ENCODE data around the gene AGR3. TPM values are rescaled to one million over a fixed set of nuclear protein-coding genes. Genes with fewer than 3 reads are reported as not detected.
A peak's percentile ranks its signal among the peaks of the same experiment; 100 is the strongest.

The AGR3 gene
- total RNA-seq, 1 experiment from 2014 or later: not detected

- Histone ChIP-seq H3K4me1 (ENCODE audit: control insufficient read depth in 1 of 2, insufficient read depth in 2 of 2, low read length in 2 of 2) (peaks cover 0 to 22% of the 10 kb centered on the region in 2 experiments; a peak in 2 of 4 replicates), H3K9me2 (ENCODE audit: insufficient read depth) (no peaks in the 10 kb centered on the region; the same call in 1 of the 2 replicates), H2AFZ (ENCODE audit: low read depth, low read length, poor library complexity, severe bottlenecking) (no peak overlapping the region), H3K4me2 (ENCODE audit: low read length) (0 out of 2 replicates have a peak overlapping the region, but pooled peaks have one; percentile 3), H3K79me2 (ENCODE audit: insufficient read depth, low read length) (no peaks in the 10 kb centered on the region), H4K20me1 (ENCODE audit: insufficient read depth) (no peaks in the 10 kb centered on the region), H3K27me3 (ENCODE audit: insufficient read depth, low read length) (no peaks in the 10 kb centered on the region), H3K9ac (ENCODE audit: low read length) (no peak overlapping the region), H3K4me3 (replicated peaks in 1 of 2; ENCODE audit: low read depth in 1 of 2, low read length in 2 of 2) (no peak overlapping the region), H3K36me3 (ENCODE audit: control insufficient read depth in 1 of 2, insufficient read depth in 2 of 2, low read length in 2 of 2) (no peaks in the 10 kb centered on the region), H3K9me3 (ENCODE audit: control insufficient read depth in 1 of 2, insufficient read depth in 1 of 2, low read depth in 1 of 2, low read length in 2 of 2) (no peaks in the 10 kb centered on the region), H3K27ac (ENCODE audit: low read depth, low read length) (no peak overlapping the region)
- intact Hi-C loops (cut with micrococcal nuclease): loop anchor here (5.0 kb wide), 1 partner anchor 482 kb away; no protein-coding TSS in a partner anchor
- DNase-seq (ENCODE audit: low read depth, low spot score) (no peak), ATAC-seq (no peak)
- CTCF ChIA-PET: no interaction called here
- POLR2A ChIA-PET: no interaction called here
- BruUV-seq (replicated peaks): no TSS peak
- TF ChIP-seq CTCF (IDR thresholded peaks at IDR 0.05 in 2 of 3, conservative IDR thresholded peaks at IDR 0.05 in 1 of 3; ENCODE audit: borderline replicate concordance in 1 of 3, insufficient read depth in 1 of 3, low read depth in 2 of 3, low read length in 2 of 3) (no peak), JUND (IDR thresholded peaks at IDR 0.05) (no peak), ZBTB33 (IDR thresholded peaks at IDR 0.05; ENCODE audit: extremely low read depth, insufficient replicate concordance, low read length) (no peak), RAD21 (IDR thresholded peaks at IDR 0.05; ENCODE audit: low read depth) (no peak), ZNF274 (IDR thresholded peaks at IDR 0.05; ENCODE audit: low read depth, low read length) (no peak), TCF7L2 (IDR thresholded peaks at IDR 0.05; ENCODE audit: borderline replicate concordance, extremely low read depth, insufficient read depth, insufficient read length) (no peak), ATF3 (IDR thresholded peaks at IDR 0.05) (no peak), REST (IDR thresholded peaks at IDR 0.05; ENCODE audit: low read depth) (no peak), SIN3A (IDR thresholded peaks at IDR 0.05; ENCODE audit: low read depth) (no peak), POLR2A (IDR thresholded peaks at IDR 0.05; ENCODE audit: borderline replicate concordance, extremely low read depth, insufficient read depth, insufficient read length) (no peak), EZH2 (IDR thresholded peaks at IDR 0.05) (no peak), EZH2phosphoT487 (IDR thresholded peaks at IDR 0.05; ENCODE audit: borderline replicate concordance) (no peak), CEBPB (IDR thresholded peaks at IDR 0.05; ENCODE audit: low read depth) (no peak), MAX (IDR thresholded peaks at IDR 0.05) (no peak), SRF (IDR thresholded peaks at IDR 0.05; ENCODE audit: low read depth) (no peak), POLR2AphosphoS5 (IDR thresholded peaks at IDR 0.05; ENCODE audit: low read depth, low read length) (no peak), ZFX (IDR thresholded peaks at IDR 0.05) (no peak), FOSL1 (IDR thresholded peaks at IDR 0.05; ENCODE audit: low read depth) (no peak), EGR1 (IDR thresholded peaks at IDR 0.05; ENCODE audit: low read depth) (no peak), SP1 (IDR thresholded peaks at IDR 0.05; ENCODE audit: low read depth) (no peak)
- RAD21 ChIA-PET (ENCODE audit: low non-redundant PET in 1 of 2, low total read pairs in 2 of 2, uncharacterized antibody in 2 of 2, unreplicated experiment in 2 of 2): no interaction called here
Observed at GRCh38 chr7:16914771-16915170, 33.0 kb upstream of the AGR3 start.

All from HCT116 (cell line).